GM12878 (cell line): Measurements from ENCODE around the gene PNMA6E. TPM values are rescaled to one million over a fixed set of nuclear protein-coding genes. Genes with fewer than 3 reads are reported as not detected.

ENCODE experiments used
- ATAC-seq: fragments of 200-7000 bp; cut with Tn5 transposase; 3 replicates; pipeline ENCODE4 v1.9.1; 2020; ENCODE audit warnings: mild to moderate bottlenecking, moderate library complexity
- BruUV-seq: library from RNA; stranded (reverse); fragments of 400-500 nt; replicated peaks from 2 replicates; lab custom pipeline; 2021; lab: Mats Ljungman, UMichigan
- CTCF ChIA-PET: fragments of 300-600 bp; sonication (Branson Sonifier 250); formaldehyde crosslinking; extraction: SDS; loops from one replicate; lab custom pipeline; 2021; ENCODE audit warnings: inconsistent platforms; lab: Yijun Ruan, JAX
- POLR2A ChIA-PET: fragments of 350-600 bp; formaldehyde crosslinking; extraction: SDS; loops from one replicate; lab custom pipeline; 2021; ENCODE audit warnings: inconsistent platforms; lab: Charles Lee
- RAD21 ChIA-PET: fragments of 300-600 bp; sonication (Branson Sonifier 250); formaldehyde crosslinking; loops from one replicate; lab custom pipeline; 2023; ENCODE audit warnings: antibody characterized with exemption; ENCODE audit not compliant: unreplicated experiment; lab: Charles Lee
- SMC1A ChIA-PET: fragments of 300-600 bp; sonication (Branson Sonifier 250); formaldehyde crosslinking; loops from one replicate; lab custom pipeline; 2023; ENCODE audit not compliant: unreplicated experiment, uncharacterized antibody; lab: Charles Lee
- DNase-seq: peaks from one replicate; pipeline ENCODE4 v3.0.0-alpha.2; 2011; ENCODE audit warnings: low read depth, low spot score
- FAIRE-seq: peaks from 3 replicates; lab custom pipeline; 2011; peaks lifted over from hg19 to GRCh38; lab: Jason Lieb, UNC
- H2AFZ ChIP-seq: 2 replicates; pipeline ENCODE4 v1.6.0; 2011; ENCODE audit warnings: low read depth, low read length, control low read depth; ENCODE audit not compliant: control insufficient read depth
- H3K27ac ChIP-seq: 2 replicates; pipeline ENCODE4 v1.5.1; 2011; ENCODE audit warnings: control low read depth; ENCODE audit not compliant: control insufficient read depth, insufficient read depth
- H3K27me3 ChIP-seq, 2 experiments: replicated peaks in 1 of 2; 2 replicates each; pipeline versions ENCODE4 v1.6.0 to v1.6.1; 2011; ENCODE audit warnings: low read length in 1 of 2; ENCODE audit not compliant: control insufficient read depth in 2 of 2, insufficient read depth in 2 of 2
- H3K36me3 ChIP-seq, 2 experiments: 2 replicates each; pipeline ENCODE4 v1.5.1; 2011; ENCODE audit warnings: low read length in 1 of 2; ENCODE audit not compliant: control insufficient read depth in 2 of 2, insufficient read depth in 2 of 2
- H3K4me1 ChIP-seq: 2 replicates; pipeline ENCODE4 v1.6.1; 2011; ENCODE audit warnings: mild to moderate bottlenecking, low read length, moderate library complexity, mixed read lengths; ENCODE audit not compliant: control insufficient read depth, insufficient read depth
- H3K4me2 ChIP-seq: 2 replicates; pipeline ENCODE4 v1.6.0; 2011; ENCODE audit warnings: control low read depth; ENCODE audit not compliant: control insufficient read depth, insufficient read depth
- H3K4me3 ChIP-seq: fragments of 200-600 bp; sonication (generic); 2 replicates; pipeline ENCODE4 v1.5.1; 2016
- H3K79me2 ChIP-seq: 2 replicates; pipeline ENCODE4 v1.6.0; 2011; ENCODE audit warnings: low read length; ENCODE audit not compliant: control insufficient read depth, insufficient read depth
- H3K9ac ChIP-seq: 2 replicates; pipeline ENCODE4 v1.8.0; 2011; ENCODE audit warnings: low read length, control low read depth, mixed read lengths; ENCODE audit not compliant: control insufficient read depth, insufficient read depth
- H3K9me3 ChIP-seq: replicated peaks from 3 replicates; pipeline ENCODE4 v1.5.1; 2011; ENCODE audit warnings: mild to moderate bottlenecking, low read length; ENCODE audit not compliant: control insufficient read depth, insufficient read depth
- H4K20me1 ChIP-seq: 2 replicates; pipeline ENCODE4 v1.6.0; 2011; ENCODE audit not compliant: control insufficient read depth, insufficient read depth
- BRCA1 ChIP-seq: IDR thresholded peaks from 2 replicates; pipeline ENCODE4 v1.6.1; 2011; ENCODE audit warnings: low read depth, low read length, improper control_type of control experiment
- CBX3 ChIP-seq: fragments of 200-600 bp; sonication (generic); IDR thresholded peaks from 2 replicates; pipeline ENCODE4 v1.6.1; 2016; ENCODE audit warnings: low read depth, borderline replicate concordance
- ESRRA ChIP-seq: IDR thresholded peaks from 2 replicates; pipeline ENCODE4 v1.6.1; 2012; ENCODE audit warnings: mild to moderate bottlenecking, low read length, improper control_type of control experiment
- FOXM1 ChIP-seq: IDR thresholded peaks from 2 replicates; pipeline ENCODE4 v1.6.1; 2012; ENCODE audit warnings: low read depth, mild to moderate bottlenecking, inconsistent platforms, low read length, moderate library complexity
- GATAD2B ChIP-seq: fragments of 450-650 bp; conservative IDR thresholded peaks from 2 replicates; pipeline ENCODE4 v1.6.1; 2017; ENCODE audit warnings: low read depth, mild to moderate bottlenecking, moderate library complexity
- HCFC1 ChIP-seq: fragments of 150-350 bp; IDR thresholded peaks from 2 replicates; pipeline ENCODE4 v1.6.1; 2014; ENCODE audit warnings: low read length
- IKZF2 ChIP-seq, 2 experiments: fragments of 450-650 bp; IDR thresholded peaks; 2 replicates each; pipeline ENCODE4 v1.6.1; 2017; ENCODE audit warnings: mild to moderate bottlenecking in 2 of 2, moderate library complexity in 2 of 2
- KDM1A ChIP-seq: fragments of 200-600 bp; sonication (generic); IDR thresholded peaks from 2 replicates; pipeline ENCODE4 v1.6.1; 2016; ENCODE audit warnings: borderline replicate concordance
- MEF2A ChIP-seq: IDR thresholded peaks from 2 replicates; pipeline ENCODE4 v1.6.1; 2011; ENCODE audit warnings: low read depth, mild to moderate bottlenecking, low read length, moderate library complexity; ENCODE audit not compliant: insufficient read depth
- NR2C2 ChIP-seq: IDR thresholded peaks from 2 replicates; pipeline ENCODE4 v1.6.1; 2011; ENCODE audit warnings: borderline replicate concordance, low read depth; ENCODE audit not compliant: control insufficient read depth, insufficient read length
- PBX3 ChIP-seq: IDR thresholded peaks from 2 replicates; pipeline ENCODE4 v1.6.1; 2011; ENCODE audit warnings: mild to moderate bottlenecking, low read depth, low read length, moderate library complexity; ENCODE audit not compliant: insufficient replicate concordance
- POLR2A ChIP-seq: IDR thresholded peaks from 2 replicates; pipeline ENCODE4 v1.6.1; 2011; ENCODE audit warnings: low read depth, mild to moderate bottlenecking, low read length
- PRDM15 ChIP-seq: fragments of 450-650 bp; formaldehyde crosslinking; IDR thresholded peaks from 2 replicates; pipeline ENCODE4 v1.4.0; 2020; ENCODE audit warnings: mild to moderate bottlenecking, moderate library complexity
- TCF3 ChIP-seq: IDR thresholded peaks from 2 replicates; pipeline ENCODE4 v1.6.1; 2012; ENCODE audit warnings: low read depth, mild to moderate bottlenecking, low read length, borderline replicate concordance; ENCODE audit not compliant: insufficient read depth
- WGBS: methylation state at CpG from one replicate; pipeline ENCODE4 v1.1.6; 2016; ENCODE audit warnings: low lambda C conversion rate; ENCODE audit not compliant: insufficient replicate concordance, insufficient coverage; ENCODE audit errors: missing lambda C conversion rate; 5-methylcytosine and 5-hydroxymethylcytosine counted together
- in situ Hi-C: fragments of 300-500 bp; cut with MboI; formaldehyde crosslinking; loops from 9 replicates; pipeline ENCODE4 v1.14.3; 2018; ENCODE audit warnings: mixed read lengths
- intact Hi-C: fragments of 100-400 bp; cut with micrococcal nuclease; formaldehyde crosslinking; loops from one replicate; pipeline ENCODE4 v1.14.2; 2022; ENCODE audit not compliant: unreplicated experiment
- polyA plus RNA-seq, 11 experiments: library from polyadenylated mRNA; depleted of rRNA in 4 of 11; unstranded in 6 of 11; stranded (reverse) in 5 of 11; fragments of >200 nt; fragmentation: Nextera tagmentation in 4 of 11; fragmentation: Illumina TruSeq in 1 of 11; extraction: Ambion mirVana in 4 of 11; extraction: Trizol in 1 of 11; gene quantifications; 1 replicate in 1 of 11; 2 replicates in 10 of 11; pipeline versions ENCODE4 v1.2.1 to v1.2.3, GENCODE V29; 2011 to 2016; ENCODE audit warnings: inconsistent platforms in 2 of 11, missing spikeins in 2 of 11, low read depth in 1 of 11
- total RNA-seq, 4 experiments: library from RNA; depleted of rRNA in 3 of 4; stranded (reverse); fragments of >200 nt in 3 of 4; fragmentation: Illumina TruSeq in 1 of 4; extraction: Trizol in 1 of 4; gene quantifications; 2 replicates each; pipeline versions ENCODE4 v1.2.1 to v1.2.3, GENCODE V29; 2013 to 2021
- TF ChIP-seq, protein P1 (sequence below): fragments of 450-650 bp; conservative IDR thresholded peaks from 2 replicates; pipeline ENCODE4 v1.6.1; 2017; ENCODE audit warnings: mild to moderate bottlenecking, moderate library complexity

Gene PNMA6E
- total and polyA plus RNA-seq, 10 of the 15 experiments (the other 5 are each of a cell fraction or from before 2014, with no cell fraction given), result not detected

GRCh38 chrX:153375571-153375970 is 25.6 kb downstream of the PNMA6E start:
- CTCF ChIA-PET, result no interaction called here
- H3K27me3 ChIP-seq, result no peaks in the 10 kb centered on the region
- 30% methylated on average over 5 of the region's 5 CpGs for WGBS
- TF ChIP-seq GATAD2B, result no peak
- no peak for TF ChIP-seq CBX3
- no peak for TF ChIP-seq MEF2A
- no peak for TF ChIP-seq TCF3
- TF ChIP-seq, protein P1, sequence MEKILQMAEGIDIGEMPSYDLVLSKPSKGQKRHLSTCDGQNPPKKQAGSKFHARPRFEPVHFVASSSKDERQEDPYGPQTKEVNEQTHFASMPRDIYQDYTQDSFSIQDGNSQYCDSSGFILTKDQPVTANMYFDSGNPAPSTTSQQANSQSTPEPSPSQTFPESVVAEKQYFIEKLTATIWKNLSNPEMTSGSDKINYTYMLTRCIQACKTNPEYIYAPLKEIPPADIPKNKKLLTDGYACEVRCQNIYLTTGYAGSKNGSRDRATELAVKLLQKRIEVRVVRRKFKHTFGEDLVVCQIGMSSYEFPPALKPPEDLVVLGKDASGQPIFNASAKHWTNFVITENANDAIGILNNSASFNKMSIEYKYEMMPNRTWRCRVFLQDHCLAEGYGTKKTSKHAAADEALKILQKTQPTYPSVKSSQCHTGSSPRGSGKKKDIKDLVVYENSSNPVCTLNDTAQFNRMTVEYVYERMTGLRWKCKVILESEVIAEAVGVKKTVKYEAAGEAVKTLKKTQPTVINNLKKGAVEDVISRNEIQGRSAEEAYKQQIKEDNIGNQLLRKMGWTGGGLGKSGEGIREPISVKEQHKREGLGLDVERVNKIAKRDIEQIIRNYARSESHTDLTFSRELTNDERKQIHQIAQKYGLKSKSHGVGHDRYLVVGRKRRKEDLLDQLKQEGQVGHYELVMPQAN, result no peak
- no peak for TF ChIP-seq PRDM15 (CRISPR knock-in tag)
- TF ChIP-seq BRCA1, result no peak
- TF ChIP-seq IKZF2 (IDR thresholded peaks at IDR 0.05), result no peak
- no peak for TF ChIP-seq HCFC1
- TF ChIP-seq PBX3, result no peak
- TF ChIP-seq POLR2A, result no peak
- no peak for TF ChIP-seq ESRRA
- TF ChIP-seq NR2C2, result no peak
- no peak for TF ChIP-seq FOXM1
- TF ChIP-seq KDM1A, result no peak
- H2AFZ ChIP-seq, result no peak overlapping the region
- no peaks in the 10 kb centered on the region for H3K79me2 ChIP-seq
- no peak overlapping the region for H3K9ac ChIP-seq
- DNase-seq (no peak), FAIRE-seq (no peak), ATAC-seq (no peak)
- no peak overlapping the region for H3K4me3 ChIP-seq
- SMC1A ChIA-PET, result no interaction called here
- H3K36me3 ChIP-seq, result no peaks in the 10 kb centered on the region
- intact Hi-C loops (no loop called here), in situ Hi-C loops (no loop called here)
- BruUV-seq, result no TSS peak
- RAD21 ChIA-PET, result no interaction called here
- no peaks in the 10 kb centered on the region for H3K9me3 ChIP-seq
- H3K4me2 ChIP-seq, result no peak overlapping the region
- no peaks in the 10 kb centered on the region for H4K20me1 ChIP-seq
- POLR2A ChIA-PET, result no interaction called here
- no peaks in the 10 kb centered on the region for H3K4me1 ChIP-seq
- no peak overlapping the region for H3K27ac ChIP-seq
